Measurements from ENCODE around the gene BCO1. TPM values are rescaled to one million over a fixed set of nuclear protein-coding genes. Genes with fewer than 3 reads are reported as not detected.
A peak's percentile ranks its signal among the peaks of the same experiment; 100 is the strongest.

The BCO1 gene
- total RNA-seq, 1 donor from 2014 or later, result not detected

DNA sequence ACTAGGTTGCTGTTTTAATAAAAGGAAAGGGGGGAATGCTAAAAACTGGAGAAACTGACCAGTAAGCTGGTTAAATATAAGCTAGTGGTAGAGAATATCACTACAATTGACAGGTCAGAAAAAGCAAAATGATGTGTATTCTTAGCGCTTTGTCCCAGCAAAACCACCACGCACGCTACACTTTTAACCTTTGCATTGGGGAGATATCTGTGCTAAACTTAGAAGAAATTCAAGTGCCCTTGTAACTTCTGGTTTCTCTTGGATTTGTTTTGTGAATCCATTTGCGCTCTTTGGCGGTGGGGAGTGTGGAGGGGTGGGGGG lies 77.6 kb downstream of the BCO1 start:
- intact Hi-C loops (cut with micrococcal nuclease), result loop anchor here (10.0 kb wide), 2 partner anchors 281 to 641 kb away; partner anchors contain the start of gene ATMIN
- ChIA-PET POLR2A (interaction anchor here (0.7 kb wide), 1 partner anchor 666 kb away, joined by 3 read pairs; no protein-coding TSS in a partner anchor), CTCF (no interaction called here)
- DNase-seq (no peak), ATAC-seq (ENCODE audit: low read depth) (no peak)
- no peak overlapping the region for H3K27ac Mint-ChIP-seq
- H3K27me3 Mint-ChIP-seq, result no peaks in the 10 kb centered on the region
- peaks cover 29% of the 10 kb centered on the region for H3K4me1 Mint-ChIP-seq
- TF ChIP-seq, protein P1, sequence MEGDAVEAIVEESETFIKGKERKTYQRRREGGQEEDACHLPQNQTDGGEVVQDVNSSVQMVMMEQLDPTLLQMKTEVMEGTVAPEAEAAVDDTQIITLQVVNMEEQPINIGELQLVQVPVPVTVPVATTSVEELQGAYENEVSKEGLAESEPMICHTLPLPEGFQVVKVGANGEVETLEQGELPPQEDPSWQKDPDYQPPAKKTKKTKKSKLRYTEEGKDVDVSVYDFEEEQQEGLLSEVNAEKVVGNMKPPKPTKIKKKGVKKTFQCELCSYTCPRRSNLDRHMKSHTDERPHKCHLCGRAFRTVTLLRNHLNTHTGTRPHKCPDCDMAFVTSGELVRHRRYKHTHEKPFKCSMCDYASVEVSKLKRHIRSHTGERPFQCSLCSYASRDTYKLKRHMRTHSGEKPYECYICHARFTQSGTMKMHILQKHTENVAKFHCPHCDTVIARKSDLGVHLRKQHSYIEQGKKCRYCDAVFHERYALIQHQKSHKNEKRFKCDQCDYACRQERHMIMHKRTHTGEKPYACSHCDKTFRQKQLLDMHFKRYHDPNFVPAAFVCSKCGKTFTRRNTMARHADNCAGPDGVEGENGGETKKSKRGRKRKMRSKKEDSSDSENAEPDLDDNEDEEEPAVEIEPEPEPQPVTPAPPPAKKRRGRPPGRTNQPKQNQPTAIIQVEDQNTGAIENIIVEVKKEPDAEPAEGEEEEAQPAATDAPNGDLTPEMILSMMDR (IDR thresholded peaks at IDR 0.05), result no peak
- peaks cover 6% of the 10 kb centered on the region for H3K36me3 Mint-ChIP-seq (ENCODE audit: low read depth)
- H3K9me3 Mint-ChIP-seq, result no peaks in the 10 kb centered on the region
- H3K4me3 Mint-ChIP-seq, result peak overlapping the region; percentile 83

DNA sequence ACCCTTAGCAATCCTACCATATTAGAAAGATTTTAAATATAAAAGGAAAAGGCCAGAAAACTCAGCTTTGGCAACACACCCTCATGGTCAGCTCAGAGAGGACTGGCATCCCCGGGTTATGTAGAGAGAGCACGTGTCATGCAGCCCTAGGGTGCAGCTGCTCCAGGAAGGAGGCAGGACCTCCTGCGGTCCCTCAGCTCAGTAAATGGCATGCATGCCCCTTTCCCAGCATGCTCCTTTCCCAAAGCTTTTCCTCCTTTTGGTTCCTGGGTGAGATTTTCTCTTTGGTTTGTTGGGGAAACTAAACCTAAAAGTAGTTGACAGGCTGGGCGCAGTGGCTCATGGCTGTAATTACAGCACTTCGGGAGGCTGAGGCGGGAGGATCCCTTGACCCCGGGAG lies 80.2 kb downstream of the BCO1 start:
- ChIA-PET CTCF (no interaction called here), POLR2A (no interaction called here)
- TF ChIP-seq, protein P1 (IDR thresholded peaks at IDR 0.05), result no peak
- no peak overlapping the region for H3K27ac Mint-ChIP-seq
- H3K36me3 Mint-ChIP-seq (ENCODE audit: low read depth), result peaks cover 5% of the 10 kb centered on the region
- H3K4me3 Mint-ChIP-seq, result no peak overlapping the region
- no peak for ATAC-seq (ENCODE audit: low read depth)
- peaks cover 20% of the 10 kb centered on the region for H3K4me1 Mint-ChIP-seq
- intact Hi-C loops (cut with micrococcal nuclease), result loop anchor here (10.0 kb wide), 2 partner anchors 284 to 644 kb away; partner anchors contain the start of gene ATMIN
- no peak for DNase-seq
- H3K9me3 Mint-ChIP-seq, result no peaks in the 10 kb centered on the region
- H3K27me3 Mint-ChIP-seq, result no peaks in the 10 kb centered on the region

DNA sequence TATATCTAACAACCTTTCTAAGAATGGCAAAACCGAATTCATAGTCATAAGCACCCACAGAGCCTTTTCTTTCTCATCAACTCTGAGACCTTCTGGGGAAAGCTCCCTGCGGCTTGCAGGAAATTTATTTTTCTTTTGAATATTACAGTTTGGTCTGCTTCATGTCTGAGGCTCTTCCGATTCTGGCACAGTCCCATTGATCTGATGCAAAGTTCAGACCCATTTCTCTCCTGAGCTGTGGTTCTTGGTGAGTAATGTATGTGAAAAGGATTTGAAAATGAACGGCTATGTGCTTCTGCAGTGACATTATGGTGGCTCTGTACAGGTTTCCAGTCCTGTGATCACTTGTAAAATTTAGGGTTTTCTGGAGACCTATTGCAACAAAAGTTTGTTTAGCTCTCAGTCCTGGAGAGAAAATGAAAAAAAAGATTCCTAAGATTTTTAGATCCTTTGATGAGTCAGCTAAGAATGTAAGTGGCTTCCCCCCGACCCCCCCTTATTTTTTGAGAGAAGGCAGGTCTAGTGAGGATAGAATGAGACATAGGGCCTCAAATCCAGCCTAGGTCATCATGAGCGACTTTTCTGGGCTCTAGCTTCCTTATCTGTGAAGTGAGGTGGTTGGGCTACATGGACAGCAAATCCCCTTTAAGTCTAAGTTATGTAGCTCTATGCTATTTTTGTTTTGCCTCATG lies 80.9 kb downstream of the BCO1 start:
- POLR2A ChIA-PET, result interaction anchor here (0.6 kb wide), 1 partner anchor 128 kb away, joined by 4 read pairs; no protein-coding TSS in a partner anchor
- Mint-ChIP-seq H3K27me3 (no peaks in the 10 kb centered on the region), H3K36me3 (ENCODE audit: low read depth) (peaks cover 4% of the 10 kb centered on the region), H3K4me1 (peaks cover 13% of the 10 kb centered on the region), H3K27ac (no peak overlapping the region), H3K9me3 (no peaks in the 10 kb centered on the region), H3K4me3 (no peak overlapping the region)
- CTCF ChIA-PET, result no interaction called here
- ATAC-seq (ENCODE audit: low read depth), result no peak
- TF ChIP-seq, protein P1 (IDR thresholded peaks at IDR 0.05), result no peak
- DNase-seq, result no peak
- intact Hi-C loops (cut with micrococcal nuclease), result loop anchor here (10.0 kb wide), 2 partner anchors 285 to 645 kb away; partner anchors contain the start of gene ATMIN

DNA sequence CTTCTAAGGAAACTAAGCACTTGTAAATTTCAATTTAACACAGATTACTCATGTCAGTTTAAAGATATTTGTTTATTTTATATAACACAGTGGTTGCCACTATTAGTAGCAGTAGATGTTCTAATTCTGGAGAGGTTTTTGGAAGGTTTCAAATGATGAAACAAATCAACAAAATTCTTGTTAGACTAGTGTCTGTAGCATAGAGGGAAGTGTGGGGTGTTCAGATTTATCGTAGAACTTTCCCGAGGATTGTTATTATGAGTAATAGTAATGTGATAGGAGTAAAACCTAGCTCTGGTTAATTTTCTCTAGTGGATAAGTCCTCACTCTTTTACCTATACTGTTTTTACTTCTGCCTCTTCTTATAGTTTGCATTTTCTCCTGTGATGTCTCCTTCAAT lies 82.5 kb downstream of the BCO1 start:
- POLR2A ChIA-PET, result no interaction called here
- TF ChIP-seq, protein P1 (IDR thresholded peaks at IDR 0.05), result no peak
- CTCF ChIA-PET, result no interaction called here
- no peak for DNase-seq
- intact Hi-C loops (cut with micrococcal nuclease), result no loop called here
- H3K27me3 Mint-ChIP-seq, result no peaks in the 10 kb centered on the region
- H3K27ac Mint-ChIP-seq, result no peak overlapping the region
- no peaks in the 10 kb centered on the region for H3K9me3 Mint-ChIP-seq
- no peak for ATAC-seq (ENCODE audit: low read depth)
- no peaks in the 10 kb centered on the region for H3K36me3 Mint-ChIP-seq (ENCODE audit: low read depth)
- no peak overlapping the region for H3K4me3 Mint-ChIP-seq
- peaks cover 6% of the 10 kb centered on the region for H3K4me1 Mint-ChIP-seq

DNA sequence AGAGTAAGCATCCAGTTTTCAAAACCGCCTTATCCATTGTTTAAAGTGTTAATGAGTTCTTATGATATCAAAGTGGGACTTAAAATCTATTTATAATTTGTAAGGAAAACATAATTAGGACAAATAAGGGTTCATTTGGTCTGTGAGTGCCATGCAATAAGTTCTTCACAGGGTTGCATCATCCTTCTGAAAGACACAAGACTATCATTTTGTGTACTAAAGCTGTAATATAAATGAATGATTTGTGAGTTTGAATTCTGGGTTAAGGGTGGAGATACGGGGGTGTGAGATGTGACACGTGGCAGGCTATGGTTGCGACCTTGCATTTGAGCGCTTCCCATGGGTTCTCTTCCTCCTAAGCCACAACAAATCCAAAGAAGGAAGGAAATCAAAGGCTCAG lies 83.0 kb downstream of the BCO1 start:
- ChIA-PET POLR2A (no interaction called here), CTCF (no interaction called here)
- H3K4me3 Mint-ChIP-seq, result no peak overlapping the region
- ATAC-seq (ENCODE audit: low read depth) (no peak), DNase-seq (no peak)
- intact Hi-C loops (cut with micrococcal nuclease), result no loop called here
- H3K27me3 Mint-ChIP-seq, result no peaks in the 10 kb centered on the region
- H3K9me3 Mint-ChIP-seq, result no peaks in the 10 kb centered on the region
- no peaks in the 10 kb centered on the region for H3K36me3 Mint-ChIP-seq (ENCODE audit: low read depth)
- H3K27ac Mint-ChIP-seq, result no peak overlapping the region
- H3K4me1 Mint-ChIP-seq, result peaks cover 2% of the 10 kb centered on the region
- TF ChIP-seq, protein P1 (IDR thresholded peaks at IDR 0.05), result no peak

All from activated B cell treated with CpG ODN at 0.5 μM for 24 hours (primary cell).